NCI-H2107 treated with DMSO at 0.1 percent for 48 hours (cell line): ENCODE results near the gene NCOA5.
"Not testable (repeated sequence)": the region's sequence is repeated elsewhere in the genome, so short reads cannot be mapped to it uniquely, and the experiment has no call there.

Source experiments
- DNase-seq: peaks from one replicate; lab custom pipeline; 2025; ENCODE audit not compliant: unreplicated experiment; lab: John Stamatoyannopoulos, UW

NCOA5 gene

DNA sequence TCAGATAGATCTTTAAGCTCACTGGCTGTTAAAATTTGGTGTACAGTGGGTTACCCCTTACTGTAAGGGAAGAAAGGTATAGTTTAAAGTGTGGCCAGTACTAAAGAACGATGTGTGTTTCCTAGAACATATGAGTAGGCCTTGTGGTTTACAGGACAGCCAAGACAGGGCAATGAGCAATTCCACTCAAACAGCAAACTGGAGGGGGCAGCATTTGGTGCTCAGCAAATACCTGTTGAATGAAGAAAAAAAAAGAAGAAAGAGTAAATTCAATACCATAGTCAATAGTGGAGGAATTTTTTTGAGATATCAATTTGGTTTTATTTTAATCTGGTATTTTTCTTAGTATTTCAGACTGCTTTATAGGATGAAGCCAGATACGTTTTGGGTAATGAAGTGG, 3.8 kb upstream of the NCOA5 start:
- no peak for DNase-seq

DNA sequence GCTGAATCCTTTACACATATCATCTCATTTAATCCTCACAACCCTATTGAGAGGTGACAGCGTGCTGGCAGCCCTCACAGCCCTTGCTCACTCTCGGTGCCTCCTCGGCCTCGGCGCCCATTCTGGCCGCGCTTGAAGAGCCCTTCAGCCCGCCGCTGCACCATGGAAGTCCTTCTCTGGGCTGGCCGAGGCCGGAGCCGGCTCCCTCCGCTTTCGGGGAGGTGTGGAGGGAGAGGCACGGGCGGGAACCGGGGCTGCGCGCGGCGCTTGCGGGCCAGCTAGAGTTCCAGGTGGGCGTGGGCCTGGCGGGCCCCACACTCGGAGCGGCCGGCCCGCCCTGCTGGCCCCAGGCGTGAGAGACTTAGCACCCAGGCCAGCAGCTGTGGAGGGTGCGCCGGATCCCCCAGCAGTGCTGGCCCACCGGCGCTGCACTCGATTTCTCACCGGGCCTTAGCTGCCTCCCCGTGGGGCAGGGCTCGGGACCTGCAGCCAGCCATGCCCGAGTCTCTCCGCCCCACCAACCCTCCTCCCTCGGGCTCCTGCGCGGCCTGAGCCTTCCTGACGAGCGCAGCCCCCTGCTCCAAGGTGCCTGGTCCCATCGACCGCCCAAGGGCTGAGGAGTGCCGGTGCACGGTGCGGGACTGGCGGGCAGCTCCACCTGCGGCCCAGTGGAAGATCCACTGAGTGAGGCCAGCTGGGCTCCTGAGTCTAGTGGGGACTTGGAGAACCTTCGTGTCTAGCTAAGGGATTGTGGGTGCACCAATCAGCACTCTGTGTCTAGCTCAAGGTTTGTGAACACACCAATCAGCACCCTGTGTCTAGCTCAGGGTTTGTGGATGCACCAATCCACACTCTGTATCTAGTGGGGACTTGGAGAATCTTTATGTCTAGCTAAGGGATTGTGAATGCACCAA, 2.1 kb upstream of the NCOA5 start:
- not testable (repeated sequence) for DNase-seq

DNA sequence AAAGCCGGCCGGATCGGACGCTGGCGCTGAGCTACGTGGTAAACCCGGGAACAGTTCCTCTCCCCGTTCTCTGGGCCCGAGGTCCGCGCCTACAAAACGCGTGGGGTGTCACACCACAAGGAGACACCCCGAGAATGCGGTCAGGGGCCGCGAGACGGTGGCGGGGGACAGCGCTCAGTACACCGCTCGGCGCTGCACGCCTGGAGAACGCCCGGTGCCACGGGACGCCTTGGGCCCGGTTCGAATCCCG, 670 bp downstream of the NCOA5 start:
- DNase-seq, result no peak

DNA sequence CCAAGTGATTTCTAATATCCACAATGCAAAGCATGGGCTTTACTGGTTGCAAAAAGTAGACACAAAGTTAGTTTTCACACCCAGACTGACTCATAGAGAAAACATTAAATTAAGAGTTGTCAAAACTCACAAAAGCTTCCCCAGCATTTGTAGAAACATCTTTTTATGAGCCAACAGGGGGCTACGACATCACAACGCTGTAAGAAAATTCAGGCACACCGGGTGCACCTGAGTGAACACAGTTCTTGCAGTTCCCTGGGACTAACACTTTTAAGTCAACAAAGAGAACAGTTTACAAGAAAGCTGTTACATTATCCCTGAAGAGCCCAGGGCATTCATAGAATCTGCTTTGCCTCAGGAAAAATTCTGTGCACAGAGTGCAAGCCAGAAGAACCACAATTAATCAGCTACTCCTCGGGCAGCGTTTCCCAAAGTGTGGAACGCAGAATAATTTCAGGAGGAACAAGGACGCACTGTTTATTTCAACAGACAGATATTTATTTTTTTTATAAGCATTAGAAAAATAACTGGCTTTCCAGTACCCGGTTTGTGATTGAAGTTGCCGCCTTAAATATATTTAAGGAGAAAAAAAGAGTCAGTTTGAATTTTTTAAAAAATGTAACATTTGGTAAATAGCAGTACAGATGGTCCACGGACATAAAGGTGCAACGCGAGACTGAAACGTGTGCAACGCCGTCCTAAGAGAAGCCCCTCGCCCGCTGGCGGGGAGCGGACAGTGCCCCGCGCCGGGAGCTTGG, 1.2 kb downstream of the NCOA5 start:
- DNase-seq, result peak; percentile 9

DNA sequence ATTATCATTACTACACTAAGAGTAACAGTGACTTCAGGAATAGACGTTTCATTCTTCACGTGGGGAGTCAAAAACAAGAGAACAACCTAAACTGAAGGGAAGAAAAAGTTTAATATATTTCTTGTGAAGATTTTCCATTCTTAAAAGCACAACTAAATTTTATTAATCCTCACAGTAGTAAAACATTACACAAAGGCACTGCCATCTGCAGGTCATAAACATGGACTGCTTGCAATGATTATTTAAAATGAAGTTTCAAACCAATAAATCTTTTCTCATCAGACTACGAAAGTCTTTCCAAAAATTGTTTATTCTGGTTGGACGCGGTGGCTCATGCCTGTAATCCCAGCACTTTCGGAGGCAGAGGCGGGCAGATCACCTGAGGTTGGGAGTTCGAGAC, 2.6 kb downstream of the NCOA5 start:
- DNase-seq, result no peak

DNA sequence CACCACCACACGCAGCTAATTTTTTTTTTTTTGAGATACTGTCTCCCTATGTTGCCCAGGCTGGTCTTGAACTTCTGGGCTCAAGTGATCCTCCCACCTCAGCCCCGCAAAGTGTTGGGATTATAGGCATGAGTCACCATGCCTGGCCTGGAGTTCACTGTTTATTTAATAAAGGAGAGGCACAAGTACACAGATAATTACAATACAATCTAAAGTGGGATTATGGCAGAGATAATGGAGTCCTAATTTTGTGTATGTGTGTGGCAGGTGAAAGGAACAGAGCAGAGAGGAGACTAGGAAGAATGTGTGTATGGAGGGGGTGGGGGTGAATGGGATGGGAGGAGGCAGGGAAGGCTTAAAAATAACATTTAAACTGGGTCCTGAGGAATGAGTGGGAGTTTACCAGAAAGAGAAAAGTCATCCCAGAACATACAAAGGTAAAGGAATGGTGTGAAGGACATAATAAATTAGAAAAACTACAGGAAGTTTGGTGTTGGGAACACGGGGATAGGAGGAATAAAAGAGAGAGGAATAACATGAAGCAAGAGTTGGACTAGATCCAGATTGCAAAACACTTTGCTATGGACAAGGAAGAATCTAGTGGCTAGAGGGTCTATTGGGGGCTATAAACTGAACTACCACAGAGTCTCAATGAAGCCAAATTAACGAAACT, 4.4 kb downstream of the NCOA5 start:
- DNase-seq, result no peak

DNA sequence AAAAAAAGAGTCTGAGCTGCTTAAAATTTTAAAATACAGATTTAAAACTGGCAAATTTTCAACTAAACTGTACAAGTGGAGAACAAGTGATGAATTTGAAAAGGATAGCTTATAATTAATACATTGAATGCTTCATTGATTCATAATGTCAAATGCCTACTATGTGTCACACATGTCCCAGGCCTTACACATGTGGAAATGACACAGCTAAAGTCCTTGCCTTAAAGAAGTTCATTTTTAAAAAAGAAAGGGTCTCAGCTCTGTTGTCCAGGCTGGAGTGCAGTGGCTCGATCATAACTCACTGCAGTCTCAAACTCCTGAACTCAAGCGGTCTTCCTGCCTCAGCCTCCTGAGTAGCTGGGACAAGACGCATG, 5.0 kb downstream of the NCOA5 start:
- DNase-seq, result no peak

DNA sequence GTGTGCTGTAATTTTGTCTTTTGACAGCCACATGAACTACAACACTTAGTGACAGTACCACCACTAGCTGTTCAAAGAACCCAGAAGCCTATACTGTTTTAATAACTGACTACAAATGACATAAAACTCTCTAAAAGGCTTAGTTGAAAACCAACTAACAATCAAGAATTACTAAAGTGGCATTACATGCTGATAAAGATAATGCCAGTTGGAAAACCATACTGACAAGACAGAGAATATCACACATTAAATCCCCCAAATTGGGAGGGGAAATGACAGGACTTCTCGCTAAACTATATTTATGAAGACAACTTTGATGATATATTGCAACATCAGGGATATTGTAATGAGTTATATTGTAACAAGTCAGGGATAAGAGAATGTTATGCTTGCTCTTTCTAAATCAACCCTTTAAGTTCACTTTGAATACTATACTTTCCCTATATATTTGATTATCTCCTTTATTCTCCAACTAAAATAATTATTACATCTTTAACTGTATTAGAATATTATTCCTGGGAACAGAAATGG, 6.2 kb downstream of the NCOA5 start:
- DNase-seq, result no peak

DNA sequence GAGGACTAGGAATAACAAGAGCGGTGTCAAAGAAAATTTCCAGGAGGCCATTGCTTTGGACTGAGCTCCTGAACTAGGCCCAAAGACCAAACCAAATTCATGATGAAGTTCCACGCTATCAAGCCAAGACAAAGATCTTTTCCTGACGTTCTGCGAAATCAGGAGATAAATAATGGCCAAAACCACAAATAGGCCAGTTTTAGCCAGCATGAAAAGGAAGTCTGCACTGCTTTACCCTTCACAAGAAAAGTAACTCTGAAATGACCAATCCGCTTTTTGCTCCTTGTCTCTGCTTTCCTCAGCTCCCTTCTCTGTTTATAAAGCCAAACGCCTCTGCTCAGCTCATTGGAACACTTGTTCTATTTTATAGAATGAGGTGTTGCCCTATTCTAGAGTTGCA, 6.7 kb downstream of the NCOA5 start:
- DNase-seq, result no peak

DNA sequence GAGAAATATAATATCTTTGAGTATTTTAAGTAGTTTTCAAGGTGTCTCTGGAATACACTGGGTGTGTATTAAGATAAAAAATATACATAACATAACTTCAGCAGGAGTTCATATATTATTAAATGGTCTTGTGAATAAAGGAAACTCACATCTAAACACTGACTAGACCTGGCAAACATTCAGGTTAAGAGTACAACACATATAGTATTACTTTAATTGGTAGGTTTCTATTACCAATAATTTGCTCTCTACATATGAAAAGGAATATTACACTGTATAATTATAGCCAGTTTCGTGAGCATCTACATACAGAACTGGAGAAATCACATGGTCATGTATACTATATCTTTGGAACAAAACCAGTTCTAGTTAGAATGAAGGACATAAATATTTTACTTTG, 8.7 kb downstream of the NCOA5 start:
- DNase-seq, result no peak

DNA sequence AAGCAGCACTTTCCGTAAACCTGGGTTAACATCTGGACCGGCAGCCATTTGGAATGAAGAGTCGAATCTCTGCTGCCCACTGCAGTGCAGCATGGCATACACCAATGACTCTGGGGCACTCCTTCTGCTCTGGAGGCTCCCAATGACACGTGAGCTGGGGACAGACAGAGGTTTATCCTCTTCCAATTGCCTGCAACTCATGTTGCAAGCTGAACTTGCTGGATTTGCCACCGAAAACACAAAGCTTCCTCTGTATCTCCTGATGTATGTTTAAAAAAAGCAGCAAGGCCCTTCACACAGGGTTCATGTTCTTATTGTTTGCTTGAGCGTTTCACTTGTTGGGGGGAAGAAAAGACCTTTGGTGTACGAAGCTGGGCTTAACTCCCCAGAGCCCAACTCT, 10.8 kb downstream of the NCOA5 start:
- DNase-seq, result no peak

DNA sequence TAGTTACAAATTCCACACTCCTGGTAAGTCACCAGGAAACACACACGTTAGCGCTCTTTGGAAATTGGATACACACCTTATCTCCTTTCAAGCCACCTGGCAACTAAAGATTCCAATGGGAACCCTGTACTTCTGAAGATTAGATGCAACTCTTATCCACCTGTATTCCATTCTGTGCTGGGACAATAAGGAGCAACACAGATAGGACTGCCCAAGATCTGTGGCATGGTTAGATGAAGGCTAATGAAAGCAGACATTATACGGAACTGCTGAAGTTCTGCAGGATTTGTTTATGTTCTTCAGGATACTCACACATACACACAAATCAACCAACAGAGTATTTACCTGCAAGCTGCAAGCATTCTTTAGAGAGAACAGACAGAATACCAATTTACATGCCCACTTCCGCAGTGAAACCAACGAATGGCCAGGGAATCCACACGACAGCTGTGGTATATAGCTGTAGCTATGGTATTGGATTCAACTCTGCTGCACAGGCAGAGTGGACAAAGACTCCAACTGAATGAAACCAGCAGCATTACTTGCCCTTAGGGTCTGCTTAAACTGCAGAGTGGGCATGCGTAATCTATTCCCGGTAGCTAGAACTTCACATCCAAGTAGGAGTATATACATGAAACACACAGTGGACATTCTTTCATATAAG, 12.0 kb downstream of the NCOA5 start:
- no peak for DNase-seq

DNA sequence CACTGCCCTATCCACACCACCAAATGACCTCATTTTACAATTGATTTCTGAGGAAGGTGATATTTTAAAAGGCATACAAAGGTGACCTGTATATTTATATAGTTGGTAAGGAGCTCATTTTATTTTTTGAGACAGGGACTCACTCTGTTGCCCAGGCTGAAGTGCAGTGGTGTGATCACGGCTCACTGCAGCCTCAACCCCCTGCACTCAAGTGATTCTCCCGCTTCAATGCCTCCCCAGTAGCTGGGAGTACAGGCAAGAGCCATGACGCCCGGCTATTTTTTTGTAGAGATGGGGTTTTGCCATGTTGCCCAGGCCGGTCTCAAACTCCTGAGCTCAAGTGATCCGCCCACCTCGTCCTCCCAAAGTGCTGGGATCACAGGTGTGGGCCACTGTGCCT, 13.0 kb downstream of the NCOA5 start:
- DNase-seq, result no peak

DNA sequence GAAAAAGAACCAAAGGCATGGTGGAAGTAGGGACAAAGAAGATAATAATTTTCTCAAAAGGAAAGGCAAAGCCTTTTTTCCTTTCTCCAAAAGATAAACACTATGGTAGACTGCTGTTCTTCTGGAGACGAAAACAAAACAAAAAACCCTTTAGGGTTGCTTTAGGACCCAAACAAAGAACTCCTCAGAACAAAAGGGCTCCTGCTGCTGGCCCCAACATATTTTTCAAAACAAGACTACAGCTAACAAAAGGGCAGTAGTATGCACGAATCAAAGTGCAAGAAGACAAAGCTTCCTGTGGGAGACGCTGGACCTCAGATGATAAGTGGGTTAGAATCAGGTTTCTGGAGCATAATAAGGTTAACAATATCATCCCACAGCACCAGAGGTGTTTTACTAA, 15.8 kb downstream of the NCOA5 start:
- no peak for DNase-seq

DNA sequence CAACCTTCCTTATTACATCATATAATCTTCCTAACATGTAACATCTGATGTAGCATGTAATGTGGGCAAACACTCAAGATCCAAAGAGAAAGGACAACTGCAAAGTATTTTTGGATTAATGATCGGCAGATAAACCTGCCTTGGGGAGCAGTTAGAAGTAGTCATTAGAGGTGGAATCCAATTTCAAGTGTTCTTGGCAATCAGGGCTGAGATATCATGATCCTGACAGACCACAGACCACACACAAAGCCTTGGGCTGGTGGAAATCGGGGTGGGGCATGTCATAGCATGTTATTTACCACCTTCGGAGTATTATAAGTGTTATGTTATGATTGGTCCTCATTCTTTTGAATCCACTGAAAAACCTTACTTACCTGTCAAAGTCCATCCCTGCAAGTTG, 16.3 kb downstream of the NCOA5 start:
- DNase-seq, result no peak

DNA sequence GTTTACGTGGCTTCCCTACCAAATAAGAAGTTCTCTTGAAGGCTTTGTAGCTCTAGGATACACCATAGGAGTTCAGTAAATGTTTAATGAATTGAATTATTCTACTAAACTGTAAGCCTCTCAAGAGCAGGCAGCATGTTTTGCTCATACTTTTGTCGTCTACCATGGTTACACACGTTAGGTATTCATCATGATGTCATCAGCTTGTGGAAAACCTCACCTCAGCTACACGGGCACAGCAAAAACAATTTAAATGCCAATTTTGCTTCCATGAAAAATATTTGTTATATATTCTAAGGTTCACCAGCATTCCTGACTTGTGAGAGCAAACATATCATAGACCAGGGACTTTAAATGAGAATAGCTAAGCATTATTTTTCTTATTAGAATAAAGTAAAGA, 16.7 kb downstream of the NCOA5 start:
- DNase-seq, result no peak

DNA sequence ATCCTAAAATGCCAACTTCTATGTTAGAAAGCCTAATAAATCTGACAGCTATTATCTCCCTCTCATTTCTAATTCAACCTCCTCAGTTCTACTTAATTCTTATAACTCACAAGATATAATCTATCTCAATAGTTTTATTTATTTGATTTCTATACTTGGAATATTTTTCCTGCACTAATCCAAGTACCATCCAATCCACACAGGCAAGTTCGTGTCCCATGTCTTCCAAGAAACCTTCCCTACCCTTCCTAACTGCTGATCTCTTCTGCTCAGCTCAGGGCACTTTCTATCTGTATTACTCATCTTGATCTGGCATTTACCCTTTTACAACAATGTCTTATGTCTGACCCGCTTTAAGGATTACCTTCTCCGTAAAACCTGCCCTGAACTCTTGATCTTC, 18.2 kb downstream of the NCOA5 start:
- DNase-seq, result no peak

DNA sequence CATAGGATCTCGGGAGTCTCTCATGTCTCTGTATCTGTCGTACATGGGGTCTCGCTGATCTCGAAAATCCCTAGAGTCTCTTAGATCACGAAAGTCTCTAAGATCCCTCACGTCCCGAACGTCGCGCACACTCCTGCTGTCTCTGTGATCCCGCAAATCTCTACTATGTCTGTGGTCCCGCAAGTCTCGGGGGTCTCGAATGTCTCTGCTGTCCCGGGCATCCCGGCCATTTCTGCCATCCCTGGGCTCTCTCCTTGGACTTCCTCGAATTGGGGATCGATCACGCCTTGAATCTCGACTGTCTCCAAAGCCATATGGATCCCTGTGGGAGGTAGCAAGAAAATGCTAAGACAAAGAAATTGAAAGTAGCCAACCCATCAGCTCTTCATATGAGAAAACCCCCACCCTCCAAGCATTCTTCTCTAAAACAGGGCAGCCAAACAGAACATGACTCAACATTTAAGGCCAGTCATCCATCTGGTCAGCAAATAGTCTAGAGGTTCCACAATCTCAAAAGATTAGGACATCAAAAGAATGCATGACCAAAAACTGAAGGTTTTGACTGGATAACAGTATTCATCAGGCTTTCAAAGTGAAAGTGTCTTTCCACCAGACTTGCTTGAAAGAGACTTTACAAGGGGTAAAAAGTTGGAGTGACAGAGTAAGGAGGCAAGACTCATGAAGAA, 19.4 kb downstream of the NCOA5 start:
- no peak for DNase-seq

DNA sequence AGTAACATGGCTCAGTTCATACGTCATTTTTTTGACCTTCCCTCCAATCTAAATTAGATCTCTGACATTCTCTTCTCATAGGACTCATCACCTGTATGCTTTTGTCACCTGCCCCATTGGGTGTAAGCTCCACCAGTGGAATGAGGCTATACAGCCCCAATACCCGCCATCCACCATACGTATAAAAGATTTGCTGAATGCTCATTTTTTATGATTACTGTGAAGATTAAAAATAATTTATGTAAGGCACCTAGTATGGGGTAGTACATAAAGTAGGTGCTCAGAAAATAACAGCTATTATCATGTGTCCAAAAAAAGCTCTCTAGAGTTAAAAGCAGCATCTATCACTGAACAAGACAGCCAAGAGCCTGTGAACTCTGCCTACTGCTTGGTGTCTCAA, 24.1 kb downstream of the NCOA5 start:
- no peak for DNase-seq

DNA sequence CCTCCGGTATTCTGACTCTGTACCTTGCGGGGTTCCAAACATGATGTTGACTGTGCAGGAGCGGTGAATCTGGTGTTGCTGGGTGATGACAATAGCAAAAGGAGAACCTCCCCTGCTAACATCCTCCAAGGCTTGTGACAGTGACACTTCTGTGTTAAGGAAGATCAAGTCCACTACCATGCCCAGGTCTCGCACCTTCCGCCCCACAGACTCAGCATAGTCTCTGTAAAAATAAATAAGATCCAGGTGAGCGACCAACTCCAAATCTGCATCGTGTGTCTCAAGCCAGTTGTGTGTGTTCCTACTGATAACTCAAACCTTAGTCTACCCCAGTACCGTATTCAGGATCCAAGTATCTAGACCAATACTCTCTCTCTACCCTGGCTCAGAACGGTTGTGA, 24.8 kb downstream of the NCOA5 start:
- no peak for DNase-seq

DNA sequence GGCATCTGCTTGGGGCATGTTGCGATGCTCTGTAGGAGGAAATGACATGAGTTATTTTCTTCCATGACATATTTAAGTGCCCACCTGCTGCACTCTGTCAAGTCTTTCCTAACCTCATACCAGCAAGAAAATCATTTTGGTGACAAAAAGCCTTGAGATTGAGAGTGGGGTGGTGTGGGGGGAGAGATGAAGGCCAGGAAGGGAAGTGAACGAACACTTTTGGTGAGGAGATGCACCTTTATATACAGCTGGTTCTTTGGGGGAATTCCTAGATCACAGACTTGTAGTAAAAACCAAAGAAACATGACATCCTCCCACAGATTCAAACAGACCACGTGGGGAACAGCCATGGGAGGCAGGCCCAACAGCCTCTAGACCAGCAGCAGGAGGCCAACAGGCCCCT, 26.1 kb downstream of the NCOA5 start:
- no peak for DNase-seq
